ENCODE measurements around the gene NT5M. TPM values are rescaled to one million over a fixed set of nuclear protein-coding genes. Genes with fewer than 3 reads are reported as not detected.

The NT5M gene
- total RNA-seq, 2 donors from 2014 or later = 6.5 to 11.8 TPM

DNA sequence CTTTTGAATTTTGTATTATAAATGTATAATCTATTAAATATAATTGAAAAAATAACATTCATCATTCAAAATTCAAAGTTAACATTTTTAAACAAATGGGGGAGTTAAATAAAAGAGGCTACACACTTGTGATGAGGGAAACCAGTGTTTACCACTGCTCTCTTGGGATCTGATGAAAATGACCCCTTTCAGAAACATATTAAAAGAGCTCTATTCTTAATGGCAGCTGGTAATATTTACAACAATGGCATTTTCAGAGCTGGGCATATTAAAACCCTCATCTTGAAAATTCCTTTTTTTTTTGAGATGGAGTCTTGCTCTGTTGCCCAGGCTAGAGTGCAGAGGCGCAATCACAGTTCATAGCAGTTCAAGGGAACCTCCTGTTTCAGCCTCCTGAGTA lies 46.9 kb upstream of the NT5M start:
- no peaks in the 10 kb centered on the region for H3K27me3 Mint-ChIP-seq (ENCODE audit: insufficient read depth)

DNA sequence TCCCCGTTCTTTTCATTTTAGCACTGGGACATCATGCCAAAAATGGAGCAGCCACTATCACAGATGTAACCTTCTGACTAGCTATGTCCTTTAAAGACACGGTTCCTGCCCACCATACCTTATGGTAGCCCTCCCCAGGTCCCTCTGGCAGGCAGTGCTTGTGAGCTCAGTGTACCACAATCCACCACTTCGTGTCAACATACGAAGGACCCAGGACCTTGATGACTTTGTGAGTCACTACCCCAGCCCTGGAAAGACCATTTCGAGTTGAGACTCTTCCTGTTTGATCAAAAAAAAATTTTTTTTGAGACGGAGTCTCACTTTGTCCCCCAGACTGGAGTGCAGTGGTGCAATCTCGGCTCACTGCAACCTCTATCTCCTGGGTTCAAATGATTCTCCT lies 45.2 kb upstream of the NT5M start:
- Mint-ChIP-seq H3K27me3 (ENCODE audit: insufficient read depth) (no peaks in the 10 kb centered on the region), H3K4me1 (no peaks in the 10 kb centered on the region), H3K4me3 (no peak overlapping the region), H3K9me3 (no peaks in the 10 kb centered on the region), H3K36me3 (ENCODE audit: low read depth) (peaks cover 73% of the 10 kb centered on the region), H3K27ac (no peak overlapping the region)
- peaks cover 5% of the 10 kb centered on the region for H3K9me3 ChIP-seq (ENCODE audit: control insufficient read depth, low read length)
- peaks cover 80% of the 10 kb centered on the region for H3K36me3 ChIP-seq (ENCODE audit: control insufficient read depth, insufficient read depth, low read length)
- TF ChIP-seq, protein P1, sequence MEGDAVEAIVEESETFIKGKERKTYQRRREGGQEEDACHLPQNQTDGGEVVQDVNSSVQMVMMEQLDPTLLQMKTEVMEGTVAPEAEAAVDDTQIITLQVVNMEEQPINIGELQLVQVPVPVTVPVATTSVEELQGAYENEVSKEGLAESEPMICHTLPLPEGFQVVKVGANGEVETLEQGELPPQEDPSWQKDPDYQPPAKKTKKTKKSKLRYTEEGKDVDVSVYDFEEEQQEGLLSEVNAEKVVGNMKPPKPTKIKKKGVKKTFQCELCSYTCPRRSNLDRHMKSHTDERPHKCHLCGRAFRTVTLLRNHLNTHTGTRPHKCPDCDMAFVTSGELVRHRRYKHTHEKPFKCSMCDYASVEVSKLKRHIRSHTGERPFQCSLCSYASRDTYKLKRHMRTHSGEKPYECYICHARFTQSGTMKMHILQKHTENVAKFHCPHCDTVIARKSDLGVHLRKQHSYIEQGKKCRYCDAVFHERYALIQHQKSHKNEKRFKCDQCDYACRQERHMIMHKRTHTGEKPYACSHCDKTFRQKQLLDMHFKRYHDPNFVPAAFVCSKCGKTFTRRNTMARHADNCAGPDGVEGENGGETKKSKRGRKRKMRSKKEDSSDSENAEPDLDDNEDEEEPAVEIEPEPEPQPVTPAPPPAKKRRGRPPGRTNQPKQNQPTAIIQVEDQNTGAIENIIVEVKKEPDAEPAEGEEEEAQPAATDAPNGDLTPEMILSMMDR (conservative IDR thresholded peaks at IDR 0.05) = no peak
- no peak overlapping the region for H3K27ac ChIP-seq (ENCODE audit: low read depth, low read length)
- DNase-seq = no peak
- WGBS, 2 experiments (ENCODE audit: insufficient coverage in 1 of 2, insufficient read length in 1 of 2) = 95 to 96% methylated on average over 7 of the region's 7 CpGs
- no peaks in the 10 kb centered on the region for H3K27me3 ChIP-seq (ENCODE audit: control insufficient read depth, insufficient read depth, low read length, poor library complexity, severe bottlenecking)
- H3K9ac ChIP-seq (ENCODE audit: extremely low read depth, low read length, poor library complexity, severe bottlenecking) = no peak overlapping the region
- H3K4me1 ChIP-seq (ENCODE audit: control insufficient read depth, insufficient read depth, low read length) = no peaks in the 10 kb centered on the region
- H3K4me3 ChIP-seq (ENCODE audit: low read length) = no peak overlapping the region

More for the DNA sequence above, 46.9 kb upstream of the NT5M start:
- H3K4me1 Mint-ChIP-seq = no peaks in the 10 kb centered on the region
- peaks cover 84% of the 10 kb centered on the region for H3K36me3 ChIP-seq (ENCODE audit: control insufficient read depth, insufficient read depth, low read length)
- H3K27ac ChIP-seq (ENCODE audit: low read depth, low read length) = no peak overlapping the region
- no peaks in the 10 kb centered on the region for H3K4me1 ChIP-seq (ENCODE audit: control insufficient read depth, insufficient read depth, low read length)
- TF ChIP-seq, protein P1 (conservative IDR thresholded peaks at IDR 0.05) = no peak
- no peak overlapping the region for H3K9ac ChIP-seq (ENCODE audit: extremely low read depth, low read length, poor library complexity, severe bottlenecking)
- no peak for DNase-seq
- peaks cover 5% of the 10 kb centered on the region for H3K9me3 ChIP-seq (ENCODE audit: control insufficient read depth, low read length)
- no peak overlapping the region for H3K4me3 Mint-ChIP-seq
- no peaks in the 10 kb centered on the region for H3K9me3 Mint-ChIP-seq
- H3K4me3 ChIP-seq (ENCODE audit: low read length) = no peak overlapping the region
- WGBS, 2 experiments (ENCODE audit: insufficient coverage in 1 of 2, insufficient read length in 1 of 2) = 93 to 100% methylated on average over 1 of the region's 1 CpG
- no peaks in the 10 kb centered on the region for H3K27me3 ChIP-seq (ENCODE audit: control insufficient read depth, insufficient read depth, low read length, poor library complexity, severe bottlenecking)
- H3K36me3 Mint-ChIP-seq (ENCODE audit: low read depth) = peaks cover 81% of the 10 kb centered on the region
- H3K27ac Mint-ChIP-seq = no peak overlapping the region

DNA sequence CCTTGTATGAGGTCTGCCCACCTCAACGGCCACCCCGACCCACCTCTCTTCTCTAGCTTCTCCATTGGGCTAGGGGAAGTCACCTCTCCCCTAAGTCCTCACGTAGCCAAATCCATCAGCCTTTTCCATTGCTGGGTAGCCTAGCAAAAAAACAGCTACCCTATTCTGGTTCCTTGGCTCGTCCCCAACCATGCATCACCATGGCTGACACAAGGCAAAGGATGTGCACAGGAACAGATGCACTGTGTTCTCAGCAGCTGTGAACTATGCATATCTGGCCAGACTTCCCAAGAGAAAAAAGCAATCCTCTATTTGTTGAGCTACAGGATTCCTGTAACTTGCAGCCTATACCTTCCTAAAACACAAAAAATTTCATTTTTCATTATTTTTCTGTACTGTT lies 44.2 kb upstream of the NT5M start:
- H3K4me3 Mint-ChIP-seq = no peak overlapping the region
- H3K36me3 Mint-ChIP-seq (ENCODE audit: low read depth) = peaks cover 72% of the 10 kb centered on the region
- H3K27ac Mint-ChIP-seq = no peak overlapping the region
- no peaks in the 10 kb centered on the region for H3K27me3 Mint-ChIP-seq (ENCODE audit: insufficient read depth)
- 84 to 94% methylated on average over 2 to 4 of the region's 4 CpGs for WGBS, 2 experiments (ENCODE audit: insufficient coverage in 1 of 2, insufficient read length in 1 of 2)
- H3K36me3 ChIP-seq (ENCODE audit: control insufficient read depth, insufficient read depth, low read length) = peaks cover 74% of the 10 kb centered on the region
- no peak overlapping the region for H3K27ac ChIP-seq (ENCODE audit: low read depth, low read length)
- H3K9ac ChIP-seq (ENCODE audit: extremely low read depth, low read length, poor library complexity, severe bottlenecking) = no peak overlapping the region
- H3K4me1 ChIP-seq (ENCODE audit: control insufficient read depth, insufficient read depth, low read length) = no peaks in the 10 kb centered on the region
- TF ChIP-seq, protein P1 (conservative IDR thresholded peaks at IDR 0.05) = no peak
- no peak for DNase-seq
- peaks cover 5% of the 10 kb centered on the region for H3K9me3 ChIP-seq (ENCODE audit: control insufficient read depth, low read length)
- H3K9me3 Mint-ChIP-seq = no peaks in the 10 kb centered on the region
- H3K4me1 Mint-ChIP-seq = no peaks in the 10 kb centered on the region
- H3K27me3 ChIP-seq (ENCODE audit: control insufficient read depth, insufficient read depth, low read length, poor library complexity, severe bottlenecking) = no peaks in the 10 kb centered on the region
- H3K4me3 ChIP-seq (ENCODE audit: low read length) = no peak overlapping the region
